OCI-LY7 (cell line): ENCODE measurements around the gene FGD4. TPM values are rescaled to one million over a fixed set of nuclear protein-coding genes. Genes with fewer than 3 reads are reported as not detected.

Experiments used
- BruUV-seq: library from RNA; stranded (reverse); fragments of 400-500 nt; replicated peaks from 2 replicates; lab custom pipeline; 2021; lab: Mats Ljungman, UMichigan
- CTCF ChIA-PET: fragments of 300-600 bp; sonication (Branson Sonifier 250); formaldehyde crosslinking; loops from one replicate; lab custom pipeline; 2022; ENCODE audit warnings: antibody characterized with exemption; ENCODE audit not compliant: unreplicated experiment; lab: Charles Lee
- POLR2A ChIA-PET: fragments of 300-600 bp; sonication (Branson Sonifier 250); formaldehyde crosslinking; loops from one replicate; lab custom pipeline; 2022; ENCODE audit warnings: antibody characterized with exemption; lab: Charles Lee
- DNase-seq: peaks from one replicate; pipeline ENCODE4 v3.0.0-alpha.2; 2015; ENCODE audit warnings: low spot score
- H2AFZ ChIP-seq: fragments of 200-600 bp; sonication (generic), shearing (Covaris generic); 2 replicates; pipeline ENCODE4 v1.6.1; 2014; ENCODE audit warnings: mild to moderate bottlenecking, antibody characterized with exemption, low read length, moderate library complexity
- H3K27ac ChIP-seq: fragments of 200-600 bp; sonication (generic); 2 replicates; pipeline ENCODE4 v1.5.1; 2014; ENCODE audit warnings: mixed run types, low read depth, mild to moderate bottlenecking, moderate library complexity, low read length, inconsistent platforms; ENCODE audit not compliant: poor library complexity, severe bottlenecking
- H3K36me3 ChIP-seq: fragments of 200-600 bp; sonication (generic); 2 replicates; pipeline ENCODE4 v1.6.1; 2014; ENCODE audit warnings: mild to moderate bottlenecking, antibody characterized with exemption, low read length, moderate library complexity, mixed read lengths; ENCODE audit not compliant: insufficient read depth
- H3K4me1 ChIP-seq: fragments of 200-600 bp; sonication (generic); 2 replicates; pipeline ENCODE4 v1.5.1; 2014; ENCODE audit warnings: mild to moderate bottlenecking, low read length; ENCODE audit not compliant: insufficient read depth, poor library complexity, severe bottlenecking
- H3K4me2 ChIP-seq: fragments of 200-600 bp; sonication (generic); 2 replicates; pipeline ENCODE4 v1.6.1; 2014; ENCODE audit warnings: mild to moderate bottlenecking, low read length
- H3K4me3 ChIP-seq: fragments of 200-600 bp; sonication (generic); 2 replicates; pipeline ENCODE4 v1.5.1; 2014; ENCODE audit warnings: mild to moderate bottlenecking, low read depth, low read length; ENCODE audit not compliant: poor library complexity, severe bottlenecking
- H3K79me2 ChIP-seq: fragments of 200-600 bp; sonication (generic); 2 replicates; pipeline ENCODE4 v1.6.1; 2016; ENCODE audit warnings: low read depth, mild to moderate bottlenecking, low read length, moderate library complexity, mixed read lengths; ENCODE audit not compliant: insufficient read depth
- H3K9me2 ChIP-seq: fragments of 200-600 bp; sonication (generic); 2 replicates; pipeline ENCODE4 v1.6.1; 2016; ENCODE audit warnings: mild to moderate bottlenecking, low read length, mixed read lengths; ENCODE audit not compliant: insufficient read depth
- H3K9me3 ChIP-seq: fragments of 200-600 bp; sonication (generic); 2 replicates; pipeline ENCODE4 v1.6.1; 2014; ENCODE audit warnings: mild to moderate bottlenecking, mixed run types, low read length, mixed read lengths
- H4K20me1 ChIP-seq: fragments of 200-600 bp; sonication (generic); 2 replicates; pipeline ENCODE4 v1.6.1; 2014; ENCODE audit warnings: mild to moderate bottlenecking, antibody characterized with exemption, low read length, moderate library complexity, mixed read lengths; ENCODE audit not compliant: insufficient read depth
- CTCF ChIP-seq: fragments of 200-600 bp; sonication (generic); conservative IDR thresholded peaks from 2 replicates; pipeline ENCODE4 v1.5.1; 2014; ENCODE audit warnings: mild to moderate bottlenecking, antibody characterized with exemption, low read length, moderate library complexity, mixed read lengths
- EZH2phosphoT487 ChIP-seq: fragments of 200-600 bp; sonication (generic); IDR thresholded peaks from 2 replicates; pipeline ENCODE4 v1.6.1; 2018; ENCODE audit warnings: low read depth, borderline replicate concordance, mild to moderate bottlenecking, mixed run types, antibody characterized with exemption, low read length, moderate library complexity, mixed read lengths
- intact Hi-C: fragments of 100-400 bp; cut with micrococcal nuclease; formaldehyde crosslinking; loops from one replicate; pipeline ENCODE4 v1.10.0; 2022; ENCODE audit not compliant: unreplicated experiment
- total RNA-seq, 2 experiments: library from RNA; depleted of rRNA in 1 of 2; stranded (reverse); fragments of >200 nt in 1 of 2; shearing (Covaris generic) in 1 of 2; gene quantifications; 2 replicates each; pipeline ENCODE4 v1.2.3, GENCODE V29; 2014 to 2022

The FGD4 gene
- total RNA-seq, 2 experiments from 2014 or later = 14.9 to 19.3 TPM

- ChIA-PET CTCF (no interaction called here), POLR2A (interaction anchor here (0.7 to 3.4 kb wide), 2 partner anchors 11 to 218 kb away, joined by 3 to 8 read pairs; no protein-coding TSS in a partner anchor)
- DNase-seq = no peak
- H3K4me1 ChIP-seq = peaks cover 24% of the 10 kb centered on the region
- no peak overlapping the region for H2AFZ ChIP-seq
- peaks cover 3% of the 10 kb centered on the region; the same call in 1 of the 2 replicates for H3K36me3 ChIP-seq
- H3K4me3 ChIP-seq = no peak overlapping the region
- no peaks in the 10 kb centered on the region for H3K9me2 ChIP-seq
- peaks cover 16% of the 10 kb centered on the region; the same call in 1 of the 2 replicates for H3K79me2 ChIP-seq
- TF ChIP-seq EZH2phosphoT487 = no peak
- no peak for TF ChIP-seq CTCF
- peaks cover 7% of the 10 kb centered on the region; the same call in 1 of the 2 replicates for H3K9me3 ChIP-seq
- H3K4me2 ChIP-seq = no peak overlapping the region
- no peaks in the 10 kb centered on the region for H4K20me1 ChIP-seq
- intact Hi-C loops = loop anchor here (10.0 kb wide), 1 partner anchor 799 kb away; the partner anchor contains the start of gene ETFBKMT
- BruUV-seq = no TSS peak
- no peak overlapping the region for H3K27ac ChIP-seq
Observed at GRCh38 chr12:32454075-32454474, 54.7 kb downstream of the FGD4 start.

- no peaks in the 10 kb centered on the region for H4K20me1 ChIP-seq
- peaks cover 9% of the 10 kb centered on the region; the same call in 1 of the 2 replicates for H3K9me3 ChIP-seq
- TF ChIP-seq EZH2phosphoT487 = no peak
- no peak for TF ChIP-seq CTCF
- H3K79me2 ChIP-seq = peaks cover 16% of the 10 kb centered on the region; the same call in 1 of the 2 replicates
- H3K9me2 ChIP-seq = no peaks in the 10 kb centered on the region
- intact Hi-C loops = loop anchor here (1.0 to 10.0 kb wide), 5 partner anchors 105 to 800 kb away; partner anchors contain the start of genes ETFBKMT and YARS2
- H3K4me2 ChIP-seq = no peak overlapping the region
- CTCF ChIA-PET = no interaction called here
- H3K4me3 ChIP-seq = no peak overlapping the region
- no TSS peak for BruUV-seq
- no peak for DNase-seq
- POLR2A ChIA-PET = interaction anchor here (0.6 to 3.5 kb wide), 4 partner anchors 29 to 282 kb away, joined by 3 to 23 read pairs (median 10); no protein-coding TSS in a partner anchor
- H2AFZ ChIP-seq = no peak overlapping the region
- no peak overlapping the region for H3K27ac ChIP-seq
- H3K36me3 ChIP-seq = peaks cover 5% of the 10 kb centered on the region; the same call in 1 of the 2 replicates
- peaks cover 24% of the 10 kb centered on the region for H3K4me1 ChIP-seq
Observed at GRCh38 chr12:32454866-32455265, 55.5 kb downstream of the FGD4 start.
